NCI-H2029 treated with DMSO at 0.1 percent for 48 hours (cell line): ENCODE data around the gene PRG2.
"Not testable (repeated sequence)": the region's sequence is repeated elsewhere in the genome, so short reads cannot be mapped to it uniquely, and the experiment has no call there.

ENCODE experiments used
- DNase-seq: peaks from one replicate; lab custom pipeline; 2025; lab: John Stamatoyannopoulos, UW

Gene PRG2

GRCh38 chr11:57347336-57347735 is 43.1 kb downstream of the PRG2 start:
- DNase-seq: no peak

GRCh38 chr11:57345555-57346211 is 44.8 kb downstream of the PRG2 start:
- DNase-seq: peak; percentile 90

DNA sequence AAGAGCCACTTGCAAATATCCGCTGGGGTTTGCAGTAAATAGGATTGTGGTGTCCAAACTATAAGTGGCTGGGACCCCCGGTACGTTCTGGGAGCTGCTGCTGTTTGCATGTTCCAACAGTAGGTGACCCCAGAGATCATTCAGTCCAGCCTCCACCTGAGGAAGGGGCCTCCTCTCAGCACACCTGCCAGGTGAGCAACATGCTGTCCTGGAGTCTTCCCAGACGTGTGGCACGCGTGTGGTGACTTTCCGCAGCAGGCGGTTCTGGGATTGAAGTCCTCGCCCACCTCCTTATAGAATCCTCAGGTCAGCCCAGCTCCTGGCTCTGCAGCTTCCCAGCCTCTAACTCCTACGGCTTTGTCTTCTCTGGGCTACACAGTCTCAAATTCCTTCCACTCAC is 45.6 kb downstream of the PRG2 start:
- no peak for DNase-seq

- DNase-seq: no peak
Measured at GRCh38 chr11:57343825-57344224, 46.6 kb downstream of the PRG2 start.

DNA sequence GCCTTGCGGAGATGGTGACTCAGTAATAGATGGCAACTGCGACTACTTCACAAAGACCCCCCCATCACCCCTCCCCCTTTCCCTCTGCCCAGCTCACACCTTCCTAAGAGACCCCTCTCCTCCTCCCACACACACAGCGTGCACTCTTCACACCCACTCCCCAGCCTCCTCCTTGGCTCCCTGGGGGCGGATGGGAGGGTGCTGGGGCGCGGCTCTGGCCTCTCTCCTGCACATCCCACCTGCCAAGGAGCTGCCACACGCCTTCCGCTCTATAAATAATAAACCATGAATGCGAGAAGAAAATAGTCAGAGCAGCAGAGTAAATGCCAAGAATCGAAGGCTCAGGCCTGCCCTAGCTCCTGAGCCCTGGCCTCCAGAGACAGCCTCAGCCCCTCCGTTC is 47.7 kb downstream of the PRG2 start:
- DNase-seq: no peak

- no peak for DNase-seq
Measured at GRCh38 chr11:57341250-57341808, 49.1 kb downstream of the PRG2 start.

GRCh38 chr11:57340039-57340615 is 50.3 kb downstream of the PRG2 start:
- no peak for DNase-seq

GRCh38 chr11:57339328-57339727 is 51.1 kb downstream of the PRG2 start:
- DNase-seq: no peak

GRCh38 chr11:57338142-57338541 is 52.3 kb downstream of the PRG2 start, which contains the start of gene P2RX3:
Gene P2RX3 (plus strand): TSS chr11:57338352. CDS start chr11:57338551, 199 bp downstream.
- DNase-seq: no peak

DNA sequence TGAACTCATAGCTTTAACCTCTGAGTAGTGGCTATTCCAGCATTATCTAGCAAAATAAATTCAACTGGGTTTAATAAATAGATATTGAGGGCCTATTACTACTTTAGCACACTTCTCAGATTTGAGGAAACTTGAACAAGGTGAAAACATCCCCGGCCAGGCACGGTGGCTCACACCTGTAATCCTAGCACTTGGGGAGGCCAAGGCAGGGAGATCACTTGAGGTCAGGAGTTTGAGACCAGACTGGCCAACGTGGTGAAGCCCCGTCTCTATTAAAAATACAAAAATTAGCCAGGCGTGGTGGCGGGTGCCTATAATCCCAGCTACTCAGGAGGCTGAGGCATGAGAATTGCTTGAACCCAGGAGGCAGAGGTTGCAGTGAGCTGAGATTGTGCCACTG is 53.6 kb downstream of the PRG2 start:
- DNase-seq: not testable (repeated sequence)
